ENCODE measurements around the gene LRRC58.
"Not testable (repeated sequence)": the region's sequence is repeated elsewhere in the genome, so short reads cannot be mapped to it uniquely, and the experiment has no call there.

The LRRC58 gene

DNA sequence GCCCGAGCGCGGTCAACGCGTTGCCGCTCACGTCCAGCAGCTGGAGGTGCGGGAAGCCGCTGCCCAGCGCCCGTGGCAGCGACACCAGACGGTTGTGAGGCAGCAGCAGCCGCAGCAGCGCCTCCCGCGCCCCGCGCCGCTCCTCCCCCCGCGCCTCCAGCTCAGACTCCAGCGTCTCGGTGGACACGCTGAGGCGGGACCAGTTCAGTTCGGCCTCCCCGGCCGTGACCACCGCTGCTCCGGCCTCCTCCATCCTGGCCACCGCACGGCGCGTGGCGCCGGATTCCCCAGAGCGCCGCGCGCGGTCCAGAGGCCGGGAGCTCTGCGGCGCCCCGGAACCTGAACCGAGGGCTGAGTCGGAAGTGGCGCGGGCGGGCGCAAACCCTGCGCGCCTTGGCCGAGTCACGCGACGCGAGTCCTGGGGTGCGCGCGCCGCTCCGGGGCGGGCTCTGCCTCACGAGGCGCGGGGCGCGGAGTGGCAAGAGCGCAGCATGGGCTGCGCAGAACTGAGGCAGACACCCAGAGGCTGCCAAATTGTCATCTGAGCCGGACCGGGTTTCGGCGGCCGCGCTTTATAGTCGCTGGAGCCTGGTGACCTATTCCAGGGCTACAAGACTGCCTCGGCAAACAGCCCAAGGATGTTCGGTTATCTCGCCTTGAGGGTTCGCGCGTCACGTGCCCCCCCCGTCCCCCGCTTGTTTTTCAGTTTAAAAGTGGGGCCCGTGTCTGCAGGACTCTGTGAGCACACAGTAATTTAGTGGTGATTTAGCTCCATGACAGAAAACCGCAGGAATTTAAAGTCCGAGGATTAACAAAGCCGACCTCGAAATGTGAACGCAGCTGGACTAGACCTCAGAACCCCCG lies at the start of gene LRRC58:
TSS of gene LRRC58 (minus strand) at position 364 of the 864 bp plus-strand sequence. CDS start at position 253, 111 bp downstream.
- DNase-seq (ENCODE audit: low spot score), result peak; percentile 86

DNA sequence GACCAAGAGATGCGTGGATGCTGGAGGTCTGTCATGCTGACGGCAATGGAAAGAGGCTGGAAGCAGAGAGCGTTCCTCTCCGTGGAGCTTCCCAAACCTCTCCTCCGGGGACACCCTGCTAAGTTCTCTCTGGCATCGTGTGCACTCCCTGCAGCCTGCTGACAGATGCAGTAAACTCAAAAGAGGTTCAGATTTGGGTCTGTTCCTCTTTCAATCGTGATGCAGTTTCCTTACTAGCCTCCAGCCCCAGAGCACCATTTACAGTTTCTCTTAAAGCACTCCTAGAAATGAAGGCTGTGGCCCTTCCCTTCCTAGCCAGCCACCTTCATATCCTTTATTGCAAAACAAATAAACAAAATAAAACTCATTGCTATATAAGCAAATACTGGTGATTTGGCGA lies 47.3 kb upstream of the LRRC58 start:
- DNase-seq (ENCODE audit: low spot score), result no peak

DNA sequence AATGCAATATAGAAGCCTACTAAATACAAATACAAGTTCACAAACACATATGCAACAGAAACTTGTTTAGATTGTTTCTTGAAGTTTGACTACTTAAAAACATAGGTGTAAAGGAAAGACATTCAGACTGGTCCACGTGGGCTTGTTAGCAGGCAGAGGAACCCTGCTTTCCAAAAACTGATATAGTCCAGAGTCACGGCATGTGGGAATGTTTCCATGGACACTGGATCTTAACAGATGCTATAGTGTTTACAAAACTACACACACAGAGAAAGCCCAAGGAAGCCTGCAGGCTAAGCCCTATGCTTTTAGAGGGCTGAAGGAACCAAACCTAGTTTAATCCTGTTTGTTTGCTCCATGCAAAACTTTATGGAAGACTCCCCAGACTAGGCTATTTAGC lies 45.2 kb upstream of the LRRC58 start:
- no peak for DNase-seq (ENCODE audit: low spot score)

DNA sequence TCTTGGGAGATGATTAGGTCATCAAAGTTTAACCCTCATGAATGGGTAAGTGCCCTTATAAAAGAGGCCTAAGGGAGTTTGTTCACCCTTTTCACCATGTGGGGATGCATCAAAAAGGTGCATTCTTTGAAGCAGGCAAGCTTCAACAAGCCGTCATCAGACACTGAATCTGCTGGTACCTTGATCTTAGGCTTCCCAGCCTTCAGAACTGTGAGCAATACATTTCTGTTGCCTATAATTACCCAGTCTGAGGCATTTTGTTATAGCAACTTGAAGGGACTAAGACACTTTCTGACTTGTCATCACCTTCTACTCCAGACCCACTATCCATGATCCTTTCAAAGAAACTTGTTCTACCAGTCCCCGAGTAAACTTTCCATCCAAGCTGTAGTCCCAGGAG lies 44.6 kb upstream of the LRRC58 start:
- no peak for DNase-seq (ENCODE audit: low spot score)

DNA sequence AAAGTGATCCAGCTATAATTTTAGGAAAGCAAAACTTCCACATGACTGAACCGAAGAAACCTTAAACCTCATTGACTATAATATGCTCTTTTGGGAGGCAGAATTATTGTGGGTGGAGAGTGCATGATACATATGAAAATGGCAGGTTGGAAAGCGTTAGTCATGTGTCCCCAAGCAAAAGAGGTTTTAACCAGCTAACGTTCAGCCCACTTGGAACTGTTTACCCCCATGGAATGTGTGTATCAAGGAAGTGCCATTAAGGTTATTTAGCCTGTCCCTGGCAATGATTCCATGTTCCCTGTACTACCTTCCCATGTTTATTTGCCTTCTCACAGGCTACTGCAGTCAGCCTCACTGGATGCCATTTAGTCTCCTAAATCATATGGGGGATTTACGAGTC lies 44.1 kb upstream of the LRRC58 start:
- no peak for DNase-seq (ENCODE audit: low spot score)

DNA sequence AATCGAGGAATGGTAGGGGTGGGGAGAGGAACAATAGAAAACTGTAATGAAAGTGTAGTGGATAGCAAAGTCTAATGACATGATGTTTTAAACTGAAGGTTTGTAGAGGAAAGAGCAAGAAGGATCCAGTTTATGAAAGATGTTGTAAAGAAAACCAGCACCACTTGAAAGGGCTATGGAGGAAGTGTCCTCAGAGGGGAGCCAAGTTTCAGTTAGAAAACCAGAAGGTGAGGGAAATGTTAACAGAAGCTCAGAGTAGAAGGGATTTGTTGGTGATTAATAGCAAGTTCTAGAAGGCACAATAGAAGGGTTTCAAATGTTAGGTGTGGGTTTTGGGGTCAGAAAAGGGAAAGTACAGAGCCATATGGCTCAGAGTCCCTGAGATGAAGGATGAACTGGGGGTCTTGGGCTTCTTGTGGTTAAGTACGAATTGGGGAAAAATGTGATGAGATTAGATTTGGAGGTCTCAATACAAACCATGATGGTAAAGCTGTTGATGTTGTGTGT lies 33.8 kb upstream of the LRRC58 start:
- DNase-seq (ENCODE audit: low spot score), result no peak

DNA sequence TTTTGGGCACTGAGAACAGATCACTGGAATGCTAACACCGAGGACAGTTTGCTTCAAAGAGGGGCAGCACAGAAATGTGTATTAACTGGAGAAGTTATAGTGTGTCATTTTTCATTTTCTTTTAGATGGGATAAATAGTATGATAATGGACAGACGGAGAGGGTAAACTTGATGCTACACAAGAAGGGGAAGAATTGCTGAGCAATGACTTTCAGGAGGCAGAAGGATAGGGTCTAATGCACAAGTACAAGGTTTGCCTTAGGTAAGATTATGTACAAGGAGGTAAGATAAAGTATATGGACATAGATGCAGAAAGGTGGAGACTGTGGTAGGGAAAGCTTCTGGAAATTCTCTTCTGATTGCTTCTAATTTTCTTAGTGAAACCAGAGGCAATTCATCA lies 32.3 kb upstream of the LRRC58 start:
- no peak for DNase-seq (ENCODE audit: low spot score)

DNA sequence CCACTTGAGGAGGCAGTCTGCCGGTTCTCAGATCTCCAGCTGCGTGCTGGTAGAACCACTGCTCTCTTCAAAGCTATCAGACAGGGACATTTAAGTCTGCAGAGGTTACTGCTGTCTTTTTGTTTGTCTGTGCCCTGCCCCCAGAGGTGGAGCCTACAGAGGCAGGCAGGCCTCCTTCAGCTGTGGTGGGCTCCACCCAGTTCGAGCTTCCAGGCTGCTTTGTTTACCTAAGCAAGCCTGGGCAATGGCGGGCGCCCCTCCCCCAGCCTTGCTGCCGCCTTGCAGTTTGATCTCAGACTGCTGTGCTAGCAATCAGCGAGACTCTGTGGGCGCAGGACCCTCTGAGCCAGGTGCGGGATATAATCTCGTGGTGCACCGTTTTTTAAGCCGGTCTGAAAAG lies 28.8 kb upstream of the LRRC58 start:
- not testable (repeated sequence) for DNase-seq (ENCODE audit: low spot score)

DNA sequence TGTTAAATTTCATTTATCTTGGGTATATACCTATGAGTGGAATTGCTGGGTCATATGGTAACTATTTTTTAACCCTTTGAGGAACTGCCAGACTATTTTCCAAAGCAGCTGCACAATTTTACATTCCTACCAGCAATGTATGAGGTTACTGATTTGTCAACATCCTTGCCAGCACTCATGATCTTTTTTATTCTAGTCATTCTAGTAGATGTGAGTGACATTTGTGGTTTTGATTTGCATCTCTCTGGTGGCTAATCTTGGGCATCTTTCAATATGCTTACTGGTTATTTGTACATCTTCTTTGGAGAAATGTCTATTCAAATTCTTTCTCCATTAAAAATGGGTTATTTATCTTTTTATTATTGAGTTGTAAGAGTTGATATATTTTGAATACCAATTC lies 21.3 kb upstream of the LRRC58 start:
- no peak for DNase-seq (ENCODE audit: low spot score)

DNA sequence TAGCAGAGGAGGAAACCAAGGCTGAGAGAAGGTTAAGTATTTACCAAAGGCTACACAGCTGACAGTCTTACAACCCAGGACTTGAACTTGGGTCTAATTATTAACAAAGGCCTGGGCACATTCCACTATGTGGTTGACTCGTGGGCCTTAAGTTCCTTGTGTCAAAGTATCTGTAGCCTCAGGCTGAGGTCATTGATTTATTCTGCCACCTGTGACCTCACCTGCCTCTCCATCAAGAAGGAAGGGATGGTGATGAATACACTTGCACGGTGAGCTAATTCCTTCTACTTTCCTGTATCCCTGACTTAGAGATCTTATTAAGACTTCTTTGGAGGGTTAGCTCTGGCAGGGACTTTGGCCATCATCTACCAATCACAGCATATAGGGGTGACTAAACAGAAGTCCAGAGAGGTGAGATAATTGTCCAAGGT lies 19.9 kb upstream of the LRRC58 start:
- no peak for DNase-seq (ENCODE audit: low spot score)

DNA sequence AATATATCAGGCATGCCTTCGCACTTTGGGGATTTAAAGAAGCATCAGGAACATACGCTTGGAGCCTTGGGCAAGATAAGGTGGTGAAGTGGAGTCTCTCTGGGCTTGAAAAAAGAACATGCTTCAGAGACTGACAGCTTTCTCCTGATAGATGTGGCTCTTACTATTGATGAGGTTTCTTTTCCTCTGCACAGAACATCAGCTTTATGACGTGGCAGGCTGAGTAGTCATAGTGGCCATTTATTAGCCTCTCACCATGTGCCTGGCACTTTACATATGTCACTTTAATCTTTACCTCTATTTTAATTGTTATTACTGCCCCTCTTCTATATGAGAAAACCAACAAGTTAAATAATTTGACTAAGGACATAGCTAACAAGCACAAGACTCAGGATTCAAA lies 19.0 kb upstream of the LRRC58 start:
- DNase-seq (ENCODE audit: low spot score), result no peak

DNA sequence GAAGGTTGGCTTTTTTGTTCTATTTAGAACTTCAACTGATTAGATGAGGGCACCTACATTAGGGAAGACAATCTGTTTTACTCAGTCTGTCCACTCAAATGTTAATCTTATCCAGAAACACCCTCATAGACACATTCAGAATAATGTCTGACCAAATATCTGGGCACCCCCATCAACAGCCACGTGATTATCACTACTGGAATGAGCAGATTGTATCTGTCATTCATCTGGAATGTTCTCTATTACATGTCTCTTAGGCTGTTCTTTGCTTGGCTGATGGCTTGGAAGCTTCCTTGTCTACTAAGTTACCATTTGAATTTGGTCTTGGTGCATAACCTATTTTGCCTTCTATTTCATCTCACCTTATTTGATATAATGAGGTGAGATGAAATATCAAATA lies 15.7 kb upstream of the LRRC58 start:
- no peak for DNase-seq (ENCODE audit: low spot score)

DNA sequence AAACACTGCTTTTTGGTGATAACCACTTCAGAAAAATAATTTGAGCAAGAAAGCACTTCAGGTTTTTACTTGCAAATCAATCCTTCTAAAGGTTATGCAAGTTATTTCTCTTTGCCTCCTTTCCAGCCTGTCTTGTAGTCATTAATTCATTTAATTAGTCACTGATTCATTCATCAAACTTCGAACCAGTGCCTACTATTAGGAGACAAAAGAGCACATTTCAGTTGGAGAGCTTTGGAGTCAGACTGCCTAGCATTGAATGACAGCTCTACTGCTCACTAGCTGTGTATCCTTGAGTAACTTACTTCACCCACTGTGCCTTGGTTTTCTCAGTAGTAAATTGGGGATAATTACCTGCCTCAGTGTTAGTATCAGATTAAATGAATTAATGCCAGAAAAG lies 14.9 kb upstream of the LRRC58 start:
- no peak for DNase-seq (ENCODE audit: low spot score)

DNA sequence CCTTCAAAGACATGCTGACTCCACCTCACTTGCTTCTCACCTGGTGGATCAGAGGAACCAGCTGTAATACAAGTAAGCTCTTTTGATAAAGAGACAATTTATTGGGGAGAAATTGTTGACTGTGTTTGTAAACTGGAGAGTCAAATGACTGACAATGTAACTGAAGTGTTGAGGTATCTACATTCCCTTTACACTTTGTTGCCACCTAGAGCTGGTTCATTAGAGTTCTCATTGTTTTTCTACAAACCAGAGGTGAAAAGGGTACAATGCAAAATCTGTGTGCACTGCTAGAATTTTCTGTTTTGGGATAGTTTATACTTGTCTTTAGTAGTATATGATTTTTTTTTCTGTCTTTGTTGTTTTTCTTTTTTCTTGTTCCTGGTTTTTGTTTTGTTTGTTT lies 8.7 kb upstream of the LRRC58 start:
- no peak for DNase-seq (ENCODE audit: low spot score)

DNA sequence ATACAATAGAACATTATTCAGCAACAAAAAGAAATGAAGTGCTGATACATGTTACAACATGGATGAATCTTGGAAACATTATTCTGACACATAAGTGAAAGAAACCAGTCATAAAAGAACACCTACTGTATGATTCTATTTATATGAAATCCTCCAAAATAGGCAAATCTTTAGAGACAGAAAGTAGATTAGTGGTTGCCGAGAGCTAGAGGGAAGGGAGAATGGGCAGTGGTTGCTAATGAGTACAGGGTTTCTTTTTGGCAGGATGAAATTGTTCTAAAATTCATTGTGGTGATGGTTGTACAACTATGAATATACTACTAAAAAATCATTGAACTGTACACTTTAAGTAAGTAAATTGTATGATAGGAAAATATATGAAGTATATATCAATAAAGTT lies 6.3 kb upstream of the LRRC58 start:
- no peak for DNase-seq (ENCODE audit: low spot score)

DNA sequence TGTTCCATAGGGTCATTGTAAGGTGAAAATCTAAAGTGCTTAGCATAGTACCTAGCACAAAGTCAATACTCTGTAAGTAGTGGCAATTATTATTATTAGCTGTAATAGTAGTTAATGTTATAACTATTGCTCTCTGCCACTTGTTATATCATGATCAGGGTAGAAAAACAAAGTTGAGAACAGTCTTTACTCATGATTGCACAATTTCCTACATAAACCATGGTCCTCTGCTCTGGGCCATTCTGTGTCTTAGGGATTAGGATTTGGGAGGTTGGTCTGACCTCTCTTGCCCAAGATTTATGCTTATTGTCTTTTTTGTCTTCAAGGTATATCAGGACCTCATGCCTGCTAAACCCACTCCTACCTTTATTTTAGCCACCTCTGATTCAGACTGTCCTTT lies 4.3 kb upstream of the LRRC58 start:
- DNase-seq (ENCODE audit: low spot score), result no peak

DNA sequence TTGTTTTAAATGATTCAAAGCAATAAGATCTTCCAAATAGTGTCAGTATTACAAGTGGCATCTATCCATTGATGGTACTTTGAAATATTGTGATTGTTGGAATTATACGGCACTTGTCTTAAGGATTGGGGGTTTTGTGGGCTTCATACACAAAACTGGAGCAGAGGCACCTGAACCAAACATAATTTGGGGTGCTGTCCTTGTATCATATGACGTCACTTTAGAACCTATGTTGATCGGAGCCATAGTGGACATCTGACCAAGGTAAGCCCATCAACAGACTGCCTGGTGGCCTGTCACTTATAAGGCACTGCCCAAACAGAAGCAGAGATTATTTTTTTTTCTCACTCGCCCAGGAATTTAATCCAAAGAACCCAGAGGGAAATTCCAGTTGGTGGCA lies 2.9 kb upstream of the LRRC58 start:
- DNase-seq (ENCODE audit: low spot score), result no peak

DNA sequence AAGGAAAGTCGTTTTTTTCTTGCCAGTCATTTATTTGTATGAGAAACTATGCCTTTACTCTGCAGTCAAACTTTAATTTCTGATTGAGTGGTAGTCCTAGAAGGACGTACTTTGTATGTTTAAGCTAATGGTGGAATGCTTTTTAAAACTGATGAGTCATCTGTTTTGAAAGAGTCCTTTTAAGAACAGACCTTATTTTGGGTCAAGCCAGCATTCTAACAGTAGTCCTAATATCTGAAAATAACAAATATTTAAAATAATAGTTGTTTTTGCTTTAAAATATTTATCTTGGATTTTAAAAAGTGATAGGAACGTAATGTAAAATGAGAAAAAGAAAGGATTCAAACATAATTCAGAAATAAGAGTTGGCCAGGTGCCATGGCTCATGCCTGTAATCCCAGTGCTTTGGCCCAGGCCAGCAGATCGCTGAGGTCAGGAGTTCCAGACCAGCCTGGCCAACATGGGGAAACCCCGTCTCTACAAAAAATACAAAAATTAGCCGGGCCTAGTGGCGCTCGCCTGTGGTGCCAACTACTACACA lies 1.3 kb upstream of the LRRC58 start:
- no peak for DNase-seq (ENCODE audit: low spot score)

DNA sequence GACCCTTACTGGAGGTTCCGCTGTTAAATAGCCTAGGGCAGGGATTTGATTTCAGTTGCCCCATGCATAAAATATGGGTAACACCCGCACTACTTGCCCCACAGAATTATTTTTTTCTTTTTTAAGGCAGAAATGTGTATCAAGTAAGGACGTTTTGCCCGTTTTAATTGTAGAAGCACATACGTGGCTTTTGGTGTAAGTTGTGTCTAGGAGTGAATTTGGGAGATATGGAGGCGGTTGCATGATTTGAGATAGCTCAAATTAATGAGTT lies 636 bp upstream of the LRRC58 start:
- DNase-seq (ENCODE audit: low spot score), result no peak

DNA sequence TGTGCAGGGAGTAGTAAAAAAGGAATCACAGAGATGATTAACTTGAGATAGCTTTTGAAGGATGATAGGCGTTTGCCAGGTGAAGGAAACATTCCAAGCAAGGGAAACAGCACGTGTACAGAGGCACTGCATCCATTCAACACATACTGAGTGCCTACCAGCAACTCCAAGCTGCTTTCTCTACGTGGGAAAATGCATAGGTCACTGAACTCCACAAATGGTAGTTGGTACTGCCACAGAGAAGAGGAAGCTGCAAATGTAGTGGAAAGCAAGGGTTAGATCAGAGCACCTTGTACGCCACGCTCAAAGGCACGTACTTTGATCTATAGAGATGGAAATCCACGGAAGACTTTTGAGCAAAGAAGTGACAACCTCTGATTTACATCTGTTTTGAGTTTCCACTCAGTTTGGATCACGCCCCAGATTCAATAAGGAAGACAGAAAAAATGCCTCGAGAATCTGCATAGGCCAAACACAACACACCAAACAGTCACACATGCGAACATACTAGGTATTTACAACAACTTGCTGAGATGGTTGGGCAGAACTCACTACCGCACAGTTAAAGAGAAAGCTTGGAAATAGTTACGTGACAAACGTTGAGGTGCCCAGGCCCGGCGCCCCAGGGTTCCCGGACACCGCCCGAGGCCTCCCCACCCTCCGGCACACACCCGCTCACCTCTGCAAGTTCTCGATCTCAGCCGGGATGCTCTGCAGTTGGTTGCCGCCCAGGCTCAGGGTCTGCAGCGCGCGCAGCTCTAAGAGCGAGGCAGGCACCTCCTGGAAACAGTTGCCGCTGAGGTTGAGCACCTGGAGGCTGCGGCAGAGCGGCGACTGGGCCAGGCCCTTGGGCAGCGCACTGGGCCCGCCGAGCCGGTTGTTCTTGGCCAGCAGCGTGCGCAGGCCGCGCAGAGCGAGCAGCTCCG lies 826 bp downstream of the LRRC58 start:
- DNase-seq (ENCODE audit: low spot score), result peak; percentile 43

DNA sequence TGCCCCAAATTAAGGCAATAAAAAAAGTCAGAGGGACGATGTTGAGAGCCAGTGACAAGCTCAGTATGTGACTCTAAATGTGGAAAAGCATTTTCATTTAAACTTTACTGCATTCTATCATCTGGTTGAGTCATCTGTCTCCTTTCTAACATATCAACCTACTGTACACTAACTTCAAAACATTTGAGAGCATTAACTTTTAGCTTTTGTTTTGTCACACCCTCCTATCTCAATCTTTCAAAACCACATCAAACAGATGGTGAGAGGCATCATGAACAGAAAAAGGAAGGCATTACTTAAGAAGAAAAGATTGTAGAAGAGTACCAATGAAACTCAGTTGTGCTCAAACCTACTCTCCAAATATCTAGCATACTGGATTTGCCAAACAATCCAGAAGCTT lies 4.8 kb downstream of the LRRC58 start:
- DNase-seq (ENCODE audit: low spot score), result peak; percentile 44

DNA sequence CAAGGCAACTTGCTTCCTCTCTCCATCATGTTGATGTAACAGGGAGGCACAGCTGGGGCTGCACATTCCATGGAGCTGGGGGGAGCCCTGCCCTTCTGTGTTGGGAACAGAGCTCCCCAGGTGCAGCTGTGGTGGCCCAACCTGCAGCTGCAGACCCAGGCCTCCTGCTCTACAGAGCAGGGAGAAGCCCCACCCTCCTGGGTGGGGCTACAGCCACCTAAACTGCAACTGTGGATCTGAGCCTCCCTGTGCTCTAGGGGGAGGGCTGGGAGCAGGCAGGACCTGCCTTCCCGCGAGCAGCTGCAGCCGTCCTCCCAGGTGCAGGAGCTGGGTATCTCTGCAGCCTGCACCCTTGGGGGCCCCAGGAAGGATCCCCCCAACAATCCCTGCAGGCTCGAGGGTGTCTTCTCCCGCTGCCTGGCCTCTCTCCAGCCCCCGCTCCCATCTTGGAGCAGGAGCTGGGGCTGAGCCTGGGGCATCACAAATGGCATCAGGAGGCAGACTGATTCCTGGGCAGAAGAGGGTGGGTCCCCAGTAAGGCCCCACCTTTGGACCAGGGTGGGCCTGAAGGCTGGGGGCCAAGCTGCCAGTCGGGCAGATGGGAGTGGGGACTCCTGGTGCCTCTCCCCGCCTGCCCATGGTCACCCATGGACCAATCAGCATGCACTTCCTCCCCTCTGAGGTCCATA lies 7.4 kb downstream of the LRRC58 start:
- no peak for DNase-seq (ENCODE audit: low spot score)
